Mesenchymal stem cell (in vitro differentiated cells and primary cell): ENCODE measurements around the gene OSBPL3.
A peak's percentile ranks its signal among the peaks of the same experiment; 100 is the strongest.

Source experiments
- DNase-seq: peaks from one replicate; pipeline ENCODE4 v3.0.0-alpha.2; 2013
- H2AFZ ChIP-seq: one replicate; pipeline ENCODE4 v1.6.1; 2013; ENCODE audit warnings: low read depth, mild to moderate bottlenecking, control low read depth, inconsistent platforms, low read length, moderate library complexity
- H2AK5ac ChIP-seq: 2 replicates; pipeline ENCODE4 v1.6.1; 2013; ENCODE audit warnings: low read length, moderate library complexity, mild to moderate bottlenecking, inconsistent platforms; ENCODE audit not compliant: severe bottlenecking
- H2BK120ac ChIP-seq: one replicate; pipeline ENCODE4 v1.6.1; 2013; ENCODE audit warnings: low read depth, mild to moderate bottlenecking, inconsistent platforms, low read length, moderate library complexity
- H2BK12ac ChIP-seq, 2 experiments: one replicate each; pipeline ENCODE4 v1.6.1; 2013; ENCODE audit warnings: inconsistent platforms in 2 of 2, low read length in 2 of 2, mild to moderate bottlenecking in 2 of 2, moderate library complexity in 2 of 2, control low read depth in 1 of 2
- H2BK15ac ChIP-seq: one replicate; pipeline ENCODE4 v1.6.1; 2013; ENCODE audit warnings: mild to moderate bottlenecking, low read depth, inconsistent platforms; ENCODE audit not compliant: poor library complexity, severe bottlenecking
- H2BK5ac ChIP-seq: 2 replicates; pipeline ENCODE4 v1.6.1; 2013; ENCODE audit warnings: low read depth, mild to moderate bottlenecking, low read length, control low read depth, inconsistent platforms; ENCODE audit not compliant: poor library complexity, severe bottlenecking
- H3K14ac ChIP-seq, 2 experiments: one replicate each; pipeline ENCODE4 v1.6.1; 2013; ENCODE audit warnings: inconsistent platforms in 2 of 2, low read length in 2 of 2, control low read depth in 1 of 2, mild to moderate bottlenecking in 1 of 2, moderate library complexity in 1 of 2
- H3K18ac ChIP-seq, 2 experiments: one replicate each; pipeline ENCODE4 v1.6.1; 2013; ENCODE audit warnings: inconsistent platforms in 2 of 2, low read length in 2 of 2, control low read depth in 1 of 2, low read depth in 1 of 2, mild to moderate bottlenecking in 1 of 2
- H3K23ac ChIP-seq, 2 experiments: one replicate each; pipeline ENCODE4 v1.6.1; 2013; ENCODE audit warnings: inconsistent platforms in 2 of 2, low read length in 2 of 2, mild to moderate bottlenecking in 2 of 2, moderate library complexity in 2 of 2, control low read depth in 1 of 2
- H3K27ac ChIP-seq: 2 replicates; pipeline ENCODE4 v1.5.1; 2013; ENCODE audit warnings: mild to moderate bottlenecking, moderate library complexity, low read length, control low read depth, inconsistent platforms; ENCODE audit not compliant: poor library complexity, severe bottlenecking
- H3K27me3 ChIP-seq, 2 experiments: 2 replicates each; pipeline versions ENCODE4 v1.6.1 to v1.7.0; 2013; ENCODE audit warnings: low read length in 2 of 2, mild to moderate bottlenecking in 2 of 2, moderate library complexity in 2 of 2, control low read depth in 1 of 2, inconsistent platforms in 1 of 2; ENCODE audit not compliant: control insufficient read depth in 1 of 2, insufficient read depth in 1 of 2
- H3K36me3 ChIP-seq, 2 experiments: 2 replicates each; pipeline versions ENCODE4 v1.6.1 to v1.7.0; 2013; ENCODE audit warnings: low read length in 2 of 2, control low read depth in 1 of 2, inconsistent platforms in 1 of 2, low read depth in 1 of 2, mild to moderate bottlenecking in 1 of 2; ENCODE audit not compliant: insufficient read depth in 2 of 2, control insufficient read depth in 1 of 2
- H3K4ac ChIP-seq, 2 experiments: one replicate each; pipeline ENCODE4 v1.6.1; 2013; ENCODE audit warnings: inconsistent platforms in 2 of 2, low read length in 2 of 2, mild to moderate bottlenecking in 2 of 2, moderate library complexity in 2 of 2, control low read depth in 1 of 2, low read depth in 1 of 2
- H3K4me1 ChIP-seq: 2 replicates; pipeline ENCODE4 v1.6.1; 2013; ENCODE audit warnings: low read depth, low read length, control low read depth; ENCODE audit not compliant: control insufficient read depth, insufficient read depth
- H3K4me2 ChIP-seq: 2 replicates; pipeline ENCODE4 v1.6.1; 2013; ENCODE audit warnings: low read length, mild to moderate bottlenecking, inconsistent platforms; ENCODE audit not compliant: poor library complexity, severe bottlenecking
- H3K4me3 ChIP-seq, 2 experiments: 2 replicates each; pipeline versions ENCODE4 v1.5.1 to v1.7.0; 2013; ENCODE audit warnings: low read length in 2 of 2, mild to moderate bottlenecking in 2 of 2, control low read depth in 1 of 2, low read depth in 1 of 2; ENCODE audit not compliant: insufficient read depth in 1 of 2
- H3K79me1 ChIP-seq: replicated peaks from 2 replicates; pipeline ENCODE4 v1.6.1; 2013; ENCODE audit warnings: mild to moderate bottlenecking, control low read depth, low read length, inconsistent platforms; ENCODE audit not compliant: poor library complexity, severe bottlenecking
- H3K9ac ChIP-seq: 2 replicates; pipeline ENCODE4 v1.7.0; 2013; ENCODE audit warnings: mild to moderate bottlenecking, low read length, moderate library complexity
- H3K9me3 ChIP-seq: 2 replicates; pipeline ENCODE4 v1.7.0; 2013; ENCODE audit warnings: mild to moderate bottlenecking, low read length; ENCODE audit not compliant: control insufficient read depth
- H4K8ac ChIP-seq: one replicate; pipeline ENCODE4 v1.6.1; 2013; ENCODE audit warnings: inconsistent platforms, mild to moderate bottlenecking, low read length, moderate library complexity
- H4K91ac ChIP-seq: one replicate; pipeline ENCODE4 v1.6.1; 2013; ENCODE audit warnings: mild to moderate bottlenecking, low read length, inconsistent platforms
- WGBS: methylation state at CpG from one replicate; pipeline ENCODE4 v1.1.7; 2013; ENCODE audit warnings: mixed read lengths; 5-methylcytosine and 5-hydroxymethylcytosine counted together

The OSBPL3 gene

GRCh38 chr7:24788961-24789576 lies 190.9 kb downstream of the OSBPL3 start:
- no peak overlapping the region for H2BK5ac ChIP-seq
- peaks cover 5% of the 10 kb centered on the region for H3K4me1 ChIP-seq
- no peak overlapping the region for H4K91ac ChIP-seq
- 96% methylated on average over 9 of the region's 10 CpGs for WGBS
- no peaks in the 10 kb centered on the region for H3K79me1 ChIP-seq
- no peak overlapping the region for H3K27ac ChIP-seq
- peaks cover 3 to 15% of the 10 kb centered on the region in 2 experiments for H3K36me3 ChIP-seq
- no peak overlapping the region for H3K23ac ChIP-seq
- H3K4me2 ChIP-seq = no peak overlapping the region
- H3K9me3 ChIP-seq = no peaks in the 10 kb centered on the region
- H4K8ac ChIP-seq = no peak overlapping the region
- H3K9ac ChIP-seq = no peak overlapping the region
- no peak overlapping the region for H2BK15ac ChIP-seq
- no peak overlapping the region for H2BK120ac ChIP-seq
- no peak overlapping the region for H3K14ac ChIP-seq
- H3K27me3 ChIP-seq = no peaks in the 10 kb centered on the region
- H3K18ac ChIP-seq = no peak overlapping the region
- no peak overlapping the region for H2AFZ ChIP-seq
- no peak overlapping the region for H2BK12ac ChIP-seq
- no peak for DNase-seq
- H3K4me3 ChIP-seq = no peak overlapping the region
- H3K4ac ChIP-seq = no peak overlapping the region
- no peak overlapping the region for H2AK5ac ChIP-seq

- no peak for DNase-seq
- Histone ChIP-seq H3K27ac (no peak overlapping the region), H3K36me3 (peaks cover 3 to 25% of the 10 kb centered on the region in 2 experiments), H3K4me3 (no peak overlapping the region), H3K4ac (no peak overlapping the region), H3K79me1 (no peaks in the 10 kb centered on the region), H2BK12ac (no peak overlapping the region), H3K27me3 (no peaks in the 10 kb centered on the region), H2BK120ac (no peak overlapping the region), H4K91ac (no peak overlapping the region), H2AFZ (no peak overlapping the region), H3K18ac (no peak overlapping the region), H4K8ac (no peak overlapping the region), H3K4me1 (peaks cover 5% of the 10 kb centered on the region), H2AK5ac (no peak overlapping the region), H3K9me3 (no peaks in the 10 kb centered on the region), H3K14ac (no peak overlapping the region), H3K9ac (no peak overlapping the region), H3K4me2 (no peak overlapping the region), H2BK5ac (no peak overlapping the region), H3K23ac (no peak overlapping the region), H2BK15ac (no peak overlapping the region)
- 99% methylated on average over 9 of the region's 9 CpGs for WGBS
These were observed 191.9 kb downstream of the OSBPL3 start for GRCh38 chr7:24788075-24788474.

- no peak overlapping the region for H3K4ac ChIP-seq
- H3K27me3 ChIP-seq = no peaks in the 10 kb centered on the region
- no peak overlapping the region for H4K91ac ChIP-seq
- peak; percentile 88 for DNase-seq
- no peak overlapping the region for H3K14ac ChIP-seq
- H2BK12ac ChIP-seq = no peak overlapping the region
- no peak overlapping the region for H2BK120ac ChIP-seq
- no peak overlapping the region for H3K23ac ChIP-seq
- H3K79me1 ChIP-seq = no peaks in the 10 kb centered on the region
- no peak overlapping the region for H2BK5ac ChIP-seq
- no peak overlapping the region for H2BK15ac ChIP-seq
- no peak overlapping the region for H2AK5ac ChIP-seq
- peak overlapping the region; percentile 50 for H3K27ac ChIP-seq
- no peak overlapping the region for H3K4me3 ChIP-seq
- no peaks in the 10 kb centered on the region for H3K9me3 ChIP-seq
- H3K4me2 ChIP-seq = no peak overlapping the region
- peak overlapping the region; percentile 10 for H2AFZ ChIP-seq
- H3K36me3 ChIP-seq = peaks cover 3 to 27% of the 10 kb centered on the region in 2 experiments
- H3K4me1 ChIP-seq = peaks cover 5% of the 10 kb centered on the region
- no peak overlapping the region for H4K8ac ChIP-seq
- WGBS = 56% methylated on average over 5 of the region's 5 CpGs
- no peak overlapping the region for H3K18ac ChIP-seq
- peak overlapping the region; percentile 87 for H3K9ac ChIP-seq
These were observed 193.0 kb downstream of the OSBPL3 start for GRCh38 chr7:24786941-24787340.

GRCh38 chr7:24786306-24786705 lies 193.7 kb downstream of the OSBPL3 start:
- Histone ChIP-seq H2BK15ac (no peak overlapping the region), H2BK12ac (no peak overlapping the region), H3K27me3 (no peaks in the 10 kb centered on the region), H2AK5ac (no peak overlapping the region), H3K4me1 (peaks cover 5% of the 10 kb centered on the region), H3K27ac (no peak overlapping the region), H3K79me1 (no peaks in the 10 kb centered on the region), H3K4me2 (no peak overlapping the region), H3K9me3 (no peaks in the 10 kb centered on the region), H3K18ac (no peak overlapping the region), H4K8ac (no peak overlapping the region), H3K23ac (no peak overlapping the region), H3K14ac (no peak overlapping the region), H3K4ac (no peak overlapping the region), H4K91ac (no peak overlapping the region), H2AFZ (no peak overlapping the region), H3K9ac (peak overlapping the region; percentile 87), H2BK5ac (no peak overlapping the region), H3K4me3 (no peak overlapping the region), H3K36me3 (peaks cover 3 to 23% of the 10 kb centered on the region in 2 experiments), H2BK120ac (no peak overlapping the region)
- DNase-seq = no peak
- 97% methylated on average over 4 of the region's 4 CpGs for WGBS
